Muscle layer of colon (tissue), 2 donors: ENCODE measurements around the gene ATP8A2.

Experiments used
- H3K27ac ChIP-seq: one replicate; pipeline ENCODE4 v1.7.0; 2013; ENCODE audit warnings: low read depth, mild to moderate bottlenecking, low read length, moderate library complexity
- H3K27me3 ChIP-seq, 2 donors: one replicate each; pipeline ENCODE4 v1.7.0; 2013; ENCODE audit warnings: low read length in 2 of 2, mild to moderate bottlenecking in 2 of 2; ENCODE audit not compliant: insufficient read depth in 2 of 2, control insufficient read depth in 1 of 2
- H3K36me3 ChIP-seq: one replicate; pipeline ENCODE4 v1.7.0; 2013; ENCODE audit warnings: mild to moderate bottlenecking, low read length; ENCODE audit not compliant: insufficient read depth
- H3K4me1 ChIP-seq: one replicate; pipeline ENCODE4 v1.7.0; 2013; ENCODE audit warnings: mild to moderate bottlenecking, low read length; ENCODE audit not compliant: insufficient read depth
- H3K4me3 ChIP-seq, 2 donors: one replicate each; pipeline ENCODE4 v1.7.0; 2013; ENCODE audit warnings: low read length in 2 of 2, low read depth in 1 of 2, mild to moderate bottlenecking in 1 of 2, moderate library complexity in 1 of 2
- H3K9ac ChIP-seq: one replicate; pipeline ENCODE4 v1.7.0; 2013; ENCODE audit warnings: low read length
- H3K9me3 ChIP-seq: one replicate; pipeline ENCODE4 v1.7.0; 2013; ENCODE audit warnings: mild to moderate bottlenecking, low read length
- donor health status: abdominal sarcoma.
- donor health status: Adenocarcinoma of cecum.

Gene ATP8A2

GRCh38 chr13:25847145-25847544 lies 475.4 kb downstream of the ATP8A2 start:
- Histone ChIP-seq H3K27me3 (no peaks in the 10 kb centered on the region), H3K36me3 (no peaks in the 10 kb centered on the region), H3K9me3 (no peaks in the 10 kb centered on the region), H3K4me3 (no peak overlapping the region), H3K9ac (no peak overlapping the region), H3K4me1 (no peaks in the 10 kb centered on the region), H3K27ac (no peak overlapping the region)

- Histone ChIP-seq H3K9me3 (no peaks in the 10 kb centered on the region), H3K9ac (no peak overlapping the region), H3K4me1 (no peaks in the 10 kb centered on the region), H3K36me3 (no peaks in the 10 kb centered on the region), H3K27ac (no peak overlapping the region), H3K27me3 (no peaks in the 10 kb centered on the region), H3K4me3 (no peak overlapping the region)
These were observed 476.2 kb downstream of the ATP8A2 start for GRCh38 chr13:25847635-25848626.

- H3K9ac ChIP-seq = no peak overlapping the region
- H3K27ac ChIP-seq = no peak overlapping the region
- no peaks in the 10 kb centered on the region for H3K9me3 ChIP-seq
- H3K36me3 ChIP-seq = no peaks in the 10 kb centered on the region
- no peak overlapping the region for H3K4me3 ChIP-seq
- H3K4me1 ChIP-seq = no peaks in the 10 kb centered on the region
- no peaks in the 10 kb centered on the region for H3K27me3 ChIP-seq
These were observed 477.3 kb downstream of the ATP8A2 start for GRCh38 chr13:25848812-25849745.

- no peak overlapping the region for H3K27ac ChIP-seq
- no peaks in the 10 kb centered on the region for H3K27me3 ChIP-seq
- no peak overlapping the region for H3K9ac ChIP-seq
- H3K36me3 ChIP-seq = no peaks in the 10 kb centered on the region
- H3K4me3 ChIP-seq = no peak overlapping the region
- no peaks in the 10 kb centered on the region for H3K9me3 ChIP-seq
- H3K4me1 ChIP-seq = no peaks in the 10 kb centered on the region
These were observed 486.1 kb downstream of the ATP8A2 start for GRCh38 chr13:25857830-25858229.

- H3K9ac ChIP-seq = no peak overlapping the region
- no peak overlapping the region for H3K27ac ChIP-seq
- no peaks in the 10 kb centered on the region for H3K27me3 ChIP-seq
- no peak overlapping the region for H3K4me3 ChIP-seq
- no peaks in the 10 kb centered on the region for H3K4me1 ChIP-seq
- H3K36me3 ChIP-seq = no peaks in the 10 kb centered on the region
- H3K9me3 ChIP-seq = no peaks in the 10 kb centered on the region
These were observed 487.8 kb downstream of the ATP8A2 start for GRCh38 chr13:25859528-25859927.

- no peaks in the 10 kb centered on the region for H3K4me1 ChIP-seq
- H3K27me3 ChIP-seq = no peaks in the 10 kb centered on the region
- no peak overlapping the region for H3K9ac ChIP-seq
- H3K4me3 ChIP-seq = no peak overlapping the region
- H3K9me3 ChIP-seq = no peaks in the 10 kb centered on the region
- H3K27ac ChIP-seq = no peak overlapping the region
- no peaks in the 10 kb centered on the region for H3K36me3 ChIP-seq
These were observed 488.5 kb downstream of the ATP8A2 start for GRCh38 chr13:25860265-25860664.

- Histone ChIP-seq H3K9me3 (no peaks in the 10 kb centered on the region), H3K36me3 (no peaks in the 10 kb centered on the region), H3K27me3 (no peaks in the 10 kb centered on the region), H3K9ac (no peak overlapping the region), H3K4me3 (no peak overlapping the region), H3K27ac (no peak overlapping the region), H3K4me1 (no peaks in the 10 kb centered on the region)
These were observed 489.1 kb downstream of the ATP8A2 start for GRCh38 chr13:25860862-25861261.

- Histone ChIP-seq H3K4me1 (no peaks in the 10 kb centered on the region), H3K9me3 (no peaks in the 10 kb centered on the region), H3K4me3 (no peak overlapping the region), H3K9ac (no peak overlapping the region), H3K36me3 (no peaks in the 10 kb centered on the region), H3K27ac (no peak overlapping the region), H3K27me3 (no peaks in the 10 kb centered on the region)
These were observed 490.4 kb downstream of the ATP8A2 start for GRCh38 chr13:25862156-25862555.

- Histone ChIP-seq H3K9me3 (no peaks in the 10 kb centered on the region), H3K9ac (no peak overlapping the region), H3K4me3 (no peak overlapping the region), H3K27ac (no peak overlapping the region), H3K27me3 (no peaks in the 10 kb centered on the region), H3K4me1 (no peaks in the 10 kb centered on the region), H3K36me3 (no peaks in the 10 kb centered on the region)
These were observed 492.3 kb downstream of the ATP8A2 start for GRCh38 chr13:25864116-25864515.

- no peak overlapping the region for H3K4me3 ChIP-seq
- no peaks in the 10 kb centered on the region for H3K27me3 ChIP-seq
- H3K36me3 ChIP-seq = no peaks in the 10 kb centered on the region
- H3K4me1 ChIP-seq = no peaks in the 10 kb centered on the region
- no peaks in the 10 kb centered on the region for H3K9me3 ChIP-seq
- no peak overlapping the region for H3K27ac ChIP-seq
- H3K9ac ChIP-seq = no peak overlapping the region
These were observed 493.2 kb downstream of the ATP8A2 start for GRCh38 chr13:25864936-25865335.

GRCh38 chr13:25865391-25865790 lies 493.6 kb downstream of the ATP8A2 start:
- Histone ChIP-seq H3K27me3 (no peaks in the 10 kb centered on the region), H3K27ac (no peak overlapping the region), H3K36me3 (no peaks in the 10 kb centered on the region), H3K9me3 (no peaks in the 10 kb centered on the region), H3K4me3 (no peak overlapping the region), H3K9ac (no peak overlapping the region), H3K4me1 (no peaks in the 10 kb centered on the region)
